Heart left ventricle (tissue), 16 donors: ENCODE results near the gene ADAMTS18. TPM values are rescaled to one million over a fixed set of nuclear protein-coding genes. Genes with fewer than 3 reads are reported as not detected.

Experiments used
- ATAC-seq, 4 donors: fragments of 200-7000 bp; cut with Tn5 transposase; one replicate each; pipeline ENCODE4 v1.9.1; 2020 to 2022; ENCODE audit warnings: moderate library complexity in 4 of 4, mild to moderate bottlenecking in 3 of 4, moderate number of reproducible peaks in 1 of 4
- DNase-seq, 5 donors: peaks; one replicate each; pipeline ENCODE4 v3.0.0-alpha.2; 2020
- H3K27ac ChIP-seq, 12 donors: fragments of 200-600 bp; sonication (generic) in 4 of 12; one replicate each; pipeline versions ENCODE4 v1.5.0 to v1.8.0; 2016 to 2022; ENCODE audit warnings: mild to moderate bottlenecking in 2 of 12
- H3K27me3 ChIP-seq, 9 donors: fragments of 200-600 bp; sonication (generic) in 2 of 9; one replicate each; pipeline versions ENCODE4 v1.5.1 to v1.8.0; 2016 to 2022; ENCODE audit warnings: mild to moderate bottlenecking in 3 of 9
- H3K36me3 ChIP-seq, 9 donors: fragments of 200-600 bp; sonication (generic) in 2 of 9; one replicate each; pipeline versions ENCODE4 v1.5.0 to v1.8.0; 2018 to 2022; ENCODE audit warnings: mild to moderate bottlenecking in 2 of 9
- H3K4me1 ChIP-seq, 12 donors: fragments of 200-600 bp; sonication (generic) in 4 of 12; one replicate each; pipeline versions ENCODE4 v1.5.0 to v1.8.0; 2016 to 2022; ENCODE audit warnings: mild to moderate bottlenecking in 3 of 12
- H3K4me3 ChIP-seq, 12 donors: fragments of 200-600 bp; sonication (generic) in 4 of 12; one replicate each; pipeline versions ENCODE4 v1.5.0 to v1.8.0; 2017 to 2022; ENCODE audit warnings: mild to moderate bottlenecking in 9 of 12, moderate library complexity in 4 of 12
- H3K9me3 ChIP-seq, 12 donors: fragments of 200-600 bp; sonication (generic) in 4 of 12; one replicate each; pipeline versions ENCODE4 v1.5.0 to v1.8.0; 2016 to 2022; ENCODE audit warnings: mild to moderate bottlenecking in 1 of 12
- CTCF ChIP-seq, 12 donors: fragments of 200-600 bp; sonication (generic) in 4 of 12; IDR thresholded peaks; one replicate each; pipeline versions ENCODE4 v1.5.0 to v1.8.0; 2018 to 2022; ENCODE audit warnings: antibody characterized with exemption in 12 of 12, mild to moderate bottlenecking in 5 of 12
- POLR2A ChIP-seq, 2 donors: fragments of 450-650 bp; IDR thresholded peaks; one replicate each; pipeline ENCODE4 v1.6.1; 2017; ENCODE audit warnings: antibody characterized with exemption in 2 of 2, mild to moderate bottlenecking in 2 of 2, moderate library complexity in 2 of 2
- WGBS, 4 donors: extraction: QIAGEN DNeasy Blood & Tissue Kit in 2 of 4; methylation state at CpG; one replicate each; pipeline versions ENCODE4 v1.1.5 to v1.1.7; 2013 to 2018; 5-methylcytosine and 5-hydroxymethylcytosine counted together
- intact Hi-C, 10 donors: fragments of 100-400 bp; cut with DNase I; formaldehyde crosslinking; loops; one replicate each; pipeline versions ENCODE4 v1.11.1 to v1.14.2; 2022
- polyA plus RNA-seq, 2 donors: library from polyadenylated mRNA; stranded (reverse); fragments of 200-250 nt; gene quantifications; one replicate each; pipeline ENCODE4 v1.2.3, GENCODE V29; 2013
- total RNA-seq, 9 donors: library from RNA; depleted of rRNA in 2 of 9; stranded (reverse); fragments of >200 nt in 2 of 9; fragmentation: NEBNext Ultra II Directional in 3 of 9; extraction: Animal tissue kit (Norgen Biotek cat#: 25700) in 3 of 9; gene quantifications; one replicate each; pipeline versions ENCODE4 v1.1.0 to v1.2.4, GENCODE V29; 2016 to 2023
- donor health status: ischemic (EF 13 %, LVEDD 7.1; RV severe dilation, severe dysfunction).
- donor health status: healthy with polysubstance abuse.
- donor health status: DM: no; HTN: yes; CAD: no.
- donor health status: DM: no; HTN: no; CAD: no.
- donor health status: ischemic (EF 25% LVEDD 6.9; RV normal size, moderate dysfunction).
- donor health status: ischemic (EF 25% LVEDD 5.7; RV mildly dilated, moderate dysfunction).
- donor health status: healthy.
- donor health status: DM: yes; HTN: yes; CAD: no.
- donor health status: ischemic (EF 35%, LVEDD 5.7; RV mildly dilated, moderate dysfunction).
- donor health status: nonischemic (EF 11% LVEDD 7.7; RV severe dilation, severe dysfunction).
- donor health status: DM: yes; HTN: yes; CAD: no.
- donor health status: PGD.
- donor health status: ischemic (EF 29% LVEDD 5.4; RV normal size, mild dysfunction).
- donor health status: nonischemic (EF 23%, LVEDD 6.1; RV moderate dilation, normal function).

The ADAMTS18 gene
- total and polyA plus RNA-seq, 11 donors: 0.10 to 0.69 (median 0.14) TPM; not detected in 8

GRCh38 chr16:77307426-77308162, 127.2 kb downstream of the ADAMTS18 start:
- no peaks in the 10 kb centered on the region for H3K9me3 ChIP-seq
- DNase-seq (no peak), ATAC-seq (no peak)
- TF ChIP-seq CTCF (IDR thresholded peaks at IDR 0.05): no peak
- TF ChIP-seq POLR2A (IDR thresholded peaks at IDR 0.05): no peak
- no peaks in the 10 kb centered on the region for H3K36me3 ChIP-seq
- WGBS, 4 donors: 54 to 63% (median 59%) methylated on average over 8 of the region's 8 CpGs
- no peak overlapping the region for H3K27ac ChIP-seq
- H3K27me3 ChIP-seq: no peaks in the 10 kb centered on the region
- no peak overlapping the region for H3K4me3 ChIP-seq
- H3K4me1 ChIP-seq: no peaks in the 10 kb centered on the region
- intact Hi-C loops: no loop called here

- H3K4me3 ChIP-seq: no peak overlapping the region
- no peaks in the 10 kb centered on the region for H3K27me3 ChIP-seq
- no peak for TF ChIP-seq CTCF (IDR thresholded peaks at IDR 0.05)
- TF ChIP-seq POLR2A (IDR thresholded peaks at IDR 0.05): no peak
- no peak overlapping the region for H3K27ac ChIP-seq
- ATAC-seq (no peak), DNase-seq (no peak)
- WGBS, 4 donors: 82 to 88% (median 85%) methylated on average over 3 of the region's 3 CpGs
- no peaks in the 10 kb centered on the region for H3K9me3 ChIP-seq
- no peaks in the 10 kb centered on the region for H3K4me1 ChIP-seq
- intact Hi-C loops: no loop called here
- no peaks in the 10 kb centered on the region for H3K36me3 ChIP-seq
Observed at GRCh38 chr16:77306075-77306474, 128.8 kb downstream of the ADAMTS18 start.

- Histone ChIP-seq H3K4me3 (no peak overlapping the region), H3K4me1 (no peaks in the 10 kb centered on the region), H3K9me3 (no peaks in the 10 kb centered on the region), H3K27ac (no peak overlapping the region), H3K36me3 (no peaks in the 10 kb centered on the region), H3K27me3 (no peaks in the 10 kb centered on the region)
- intact Hi-C loops: no loop called here
- no peak for ATAC-seq
- no peak for DNase-seq
- WGBS, 4 donors: 62 to 71% (median 65%) methylated on average over 2 of the region's 2 CpGs
- TF ChIP-seq POLR2A (IDR thresholded peaks at IDR 0.05) (no peak), CTCF (IDR thresholded peaks at IDR 0.05) (no peak)
Observed at GRCh38 chr16:77304877-77305276, 130.0 kb downstream of the ADAMTS18 start.

- Histone ChIP-seq H3K4me3 (no peak overlapping the region), H3K27me3 (no peaks in the 10 kb centered on the region), H3K9me3 (no peaks in the 10 kb centered on the region), H3K36me3 (no peaks in the 10 kb centered on the region), H3K27ac (no peak overlapping the region), H3K4me1 (no peaks in the 10 kb centered on the region)
- WGBS, 4 donors: 77 to 95% (median 94%) methylated on average over 2 of the region's 2 CpGs
- no peak for ATAC-seq
- TF ChIP-seq POLR2A (IDR thresholded peaks at IDR 0.05): no peak
- TF ChIP-seq CTCF (IDR thresholded peaks at IDR 0.05): no peak
- intact Hi-C loops: no loop called here
- DNase-seq: no peak
Observed at GRCh38 chr16:77304134-77304533, 130.7 kb downstream of the ADAMTS18 start.
